Loucy (cell line): ENCODE data around the gene TMEM38B.
"Not testable (repeated sequence)": the region's sequence is repeated elsewhere in the genome, so short reads cannot be mapped to it uniquely, and the experiment has no call there.

ENCODE experiments used
- H2AFZ ChIP-seq: fragments of 200-600 bp; sonication (generic); 2 replicates; pipeline ENCODE4 v1.6.0; 2016; ENCODE audit warnings: antibody characterized with exemption, mild to moderate bottlenecking, low read length, moderate library complexity
- H3F3A ChIP-seq: fragments of 200-600 bp; 2 replicates; pipeline ENCODE4 v1.6.0; 2016; ENCODE audit warnings: antibody characterized with exemption, low read depth, mild to moderate bottlenecking
- H3K27me3 ChIP-seq: fragments of 200-600 bp; sonication (generic); 2 replicates; pipeline ENCODE4 v1.6.1; 2014; ENCODE audit warnings: low read length, mild to moderate bottlenecking; ENCODE audit not compliant: insufficient read depth, poor library complexity, severe bottlenecking
- H3K36me3 ChIP-seq: fragments of 200-600 bp; sonication (generic); 2 replicates; pipeline ENCODE4 v1.6.1; 2016; ENCODE audit warnings: low read length; ENCODE audit not compliant: insufficient read depth
- H3K4me1 ChIP-seq: fragments of 200-600 bp; sonication (generic); 2 replicates; pipeline ENCODE4 v1.5.1; 2014; ENCODE audit warnings: low read length, mild to moderate bottlenecking; ENCODE audit not compliant: insufficient read depth, poor library complexity, severe bottlenecking
- H3K4me2 ChIP-seq: fragments of 200-600 bp; sonication (generic); 2 replicates; pipeline ENCODE4 v1.6.0; 2014; ENCODE audit warnings: antibody characterized with exemption, low read length, low read depth, mild to moderate bottlenecking; ENCODE audit not compliant: poor library complexity, severe bottlenecking
- H3K4me3 ChIP-seq: fragments of 200-600 bp; sonication (generic); 2 replicates; pipeline ENCODE4 v1.5.1; 2014; ENCODE audit warnings: low read length, mild to moderate bottlenecking, mixed read lengths; ENCODE audit not compliant: poor library complexity, severe bottlenecking
- H3K79me2 ChIP-seq: fragments of 200-600 bp; sonication (generic); 2 replicates; pipeline ENCODE4 v1.6.1; 2014; ENCODE audit warnings: low read length; ENCODE audit not compliant: insufficient read depth
- H3K9ac ChIP-seq: fragments of 200-600 bp; sonication (generic); 2 replicates; pipeline ENCODE4 v1.6.0; 2014; ENCODE audit warnings: mild to moderate bottlenecking, low read depth, low read length, moderate library complexity; ENCODE audit not compliant: poor library complexity, severe bottlenecking
- H3K9me2 ChIP-seq: fragments of 200-600 bp; sonication (generic); replicated peaks from 2 replicates; pipeline ENCODE4 v1.6.1; 2016; ENCODE audit warnings: low read depth, low read length, mixed read lengths
- H3K9me3 ChIP-seq: fragments of 200-600 bp; sonication (generic); 2 replicates; pipeline ENCODE4 v1.6.1; 2014; ENCODE audit warnings: mild to moderate bottlenecking, antibody characterized with exemption, low read length, low read depth; ENCODE audit not compliant: insufficient read depth
- H4K20me1 ChIP-seq: fragments of 200-600 bp; sonication (generic); 2 replicates; pipeline ENCODE4 v1.6.0; 2014; ENCODE audit warnings: antibody characterized with exemption, low read length, mild to moderate bottlenecking; ENCODE audit not compliant: insufficient read depth, poor library complexity, severe bottlenecking
- CTCF ChIP-seq: fragments of 200-600 bp; sonication (generic); conservative IDR thresholded peaks from 2 replicates; pipeline ENCODE4 v1.5.1; 2014; ENCODE audit warnings: mild to moderate bottlenecking, antibody characterized with exemption, low read length
- EZH2phosphoT487 ChIP-seq: fragments of 200-600 bp; IDR thresholded peaks from 2 replicates; pipeline ENCODE4 v1.6.1; 2018; ENCODE audit warnings: antibody characterized with exemption, mild to moderate bottlenecking, moderate library complexity, borderline replicate concordance

The TMEM38B gene

GRCh38 chr9:105751761-105752160 is 57.4 kb downstream of the TMEM38B start:
- no peaks in the 10 kb centered on the region for H4K20me1 ChIP-seq
- peaks cover 16% of the 10 kb centered on the region; the same call in 1 of the 2 replicates for H3K9me3 ChIP-seq
- no peaks in the 10 kb centered on the region for H3K9me2 ChIP-seq
- TF ChIP-seq CTCF (no peak), EZH2phosphoT487 (no peak)
- H3K9ac ChIP-seq = no peak overlapping the region
- peaks cover 51% of the 10 kb centered on the region for H3K36me3 ChIP-seq
- H3K4me3 ChIP-seq = no peak overlapping the region
- H3K4me1 ChIP-seq = no peaks in the 10 kb centered on the region
- H3K79me2 ChIP-seq = no peaks in the 10 kb centered on the region
- no peak overlapping the region for H2AFZ ChIP-seq
- H3K4me2 ChIP-seq = no peak overlapping the region
- no peaks in the 10 kb centered on the region for H3K27me3 ChIP-seq
- H3F3A ChIP-seq = no peaks in the 10 kb centered on the region

- no peak for TF ChIP-seq EZH2phosphoT487
- no peak for TF ChIP-seq CTCF
- Histone ChIP-seq H3K4me1 (no peaks in the 10 kb centered on the region), H3F3A (no peaks in the 10 kb centered on the region), H3K79me2 (no peaks in the 10 kb centered on the region), H3K4me2 (no peak overlapping the region), H4K20me1 (no peaks in the 10 kb centered on the region), H2AFZ (no peak overlapping the region), H3K9me3 (peaks cover 16% of the 10 kb centered on the region; the same call in 1 of the 2 replicates), H3K36me3 (peaks cover 5% of the 10 kb centered on the region), H3K9ac (no peak overlapping the region), H3K9me2 (no peaks in the 10 kb centered on the region), H3K4me3 (no peak overlapping the region), H3K27me3 (no peaks in the 10 kb centered on the region)
Measured at GRCh38 chr9:105757496-105758251, 63.3 kb downstream of the TMEM38B start.

GRCh38 chr9:105760053-105760452 is 65.7 kb downstream of the TMEM38B start:
- no peaks in the 10 kb centered on the region for H3K4me1 ChIP-seq
- no peak overlapping the region for H2AFZ ChIP-seq
- H3K9me3 ChIP-seq = no peaks in the 10 kb centered on the region
- H4K20me1 ChIP-seq = no peaks in the 10 kb centered on the region
- no peak overlapping the region for H3K9ac ChIP-seq
- H3K27me3 ChIP-seq = no peaks in the 10 kb centered on the region
- no peaks in the 10 kb centered on the region for H3K9me2 ChIP-seq
- TF ChIP-seq EZH2phosphoT487 (no peak), CTCF (no peak)
- H3K4me3 ChIP-seq = no peak overlapping the region
- no peaks in the 10 kb centered on the region; the same call in 1 of the 2 replicates for H3K36me3 ChIP-seq
- H3K4me2 ChIP-seq = no peak overlapping the region
- H3K79me2 ChIP-seq = no peaks in the 10 kb centered on the region
- H3F3A ChIP-seq = no peaks in the 10 kb centered on the region

- H3K9me3 ChIP-seq, H3K36me3 ChIP-seq, H3K9ac ChIP-seq, H3K4me1 ChIP-seq, H4K20me1 ChIP-seq, H3K4me2 ChIP-seq, H2AFZ ChIP-seq, H3K27me3 ChIP-seq, H3F3A ChIP-seq, H3K4me3 ChIP-seq, H3K9me2 ChIP-seq, H3K79me2 ChIP-seq: not testable (repeated sequence)
Measured at GRCh38 chr9:105782561-105783494, 88.5 kb downstream of the TMEM38B start.

- not testable (repeated sequence) for H3K4me2 ChIP-seq, H4K20me1 ChIP-seq, H3F3A ChIP-seq, H3K79me2 ChIP-seq, H3K9ac ChIP-seq, H2AFZ ChIP-seq, H3K9me2 ChIP-seq, H3K36me3 ChIP-seq, H3K27me3 ChIP-seq, H3K4me3 ChIP-seq, H3K9me3 ChIP-seq, H3K4me1 ChIP-seq
Measured at GRCh38 chr9:105783495-105783872, 89.1 kb downstream of the TMEM38B start.
